ENCODE results near the gene PPP2R2B. TPM values are rescaled to one million over a fixed set of nuclear protein-coding genes. Genes with fewer than 3 reads are reported as not detected.

The PPP2R2B gene
- total and polyA plus RNA-seq, 2 of the 4 experiments (the other 2 are of a cell fraction), result not detected

- Histone ChIP-seq H3K27ac (ENCODE audit: insufficient read depth, low read length) (no peak overlapping the region), H4K8ac (ENCODE audit: low read depth in 2 of 2, low read length in 2 of 2) (no peak overlapping the region), H3K4ac (ENCODE audit: low read depth, low read length) (no peak overlapping the region), H2BK5ac (ENCODE audit: low read depth, low read length, poor library complexity, severe bottlenecking) (no peak overlapping the region), H3K14ac (replicated peaks; ENCODE audit: low read depth, low read length) (no peak overlapping the region), H2AFZ (replicated peaks; ENCODE audit: low read length, poor library complexity) (no peak overlapping the region), H3K9ac (ENCODE audit: low read depth, low read length) (no peak overlapping the region), H3K4me2 (ENCODE audit: low read depth, low read length) (no peak overlapping the region), H2BK15ac (ENCODE audit: low read depth, low read length) (no peak overlapping the region), H2BK20ac (ENCODE audit: low read depth, low read length) (no peak overlapping the region), H3K18ac (ENCODE audit: low read depth, low read length) (no peak overlapping the region), H3K79me1 (ENCODE audit: low read depth in 1 of 2, low read length in 2 of 2) (no peaks in the 10 kb centered on the region), H3K4me1 (ENCODE audit: control insufficient read depth, insufficient read depth, low read length) (no peaks in the 10 kb centered on the region), H2AK9ac (replicated peaks; ENCODE audit: low read depth, low read length, poor library complexity) (no peak overlapping the region), H3K23ac (ENCODE audit: low read depth, low read length) (no peak overlapping the region), H3K9me1 (ENCODE audit: insufficient read depth, low read length) (no peaks in the 10 kb centered on the region; the same call in 1 of the 2 replicates), H2BK120ac (ENCODE audit: low read depth, low read length) (no peak overlapping the region), H3K4me3 (ENCODE audit: insufficient read depth, low read depth, low read length) (no peak overlapping the region), H3K27me3 (ENCODE audit: control insufficient read depth, insufficient read depth, low read length) (peaks cover 7% of the 10 kb centered on the region), H4K20me1 (ENCODE audit: insufficient read depth, low read length) (no peaks in the 10 kb centered on the region), H3K56ac (ENCODE audit: extremely low read depth, insufficient read depth, low read length) (no peak overlapping the region), H4K91ac (ENCODE audit: insufficient read depth, low read depth, low read length) (no peak overlapping the region), H2AK5ac (ENCODE audit: low read depth, low read length) (no peak overlapping the region), H3K9me3 (ENCODE audit: control insufficient read depth, insufficient read depth, low read length) (no peaks in the 10 kb centered on the region), H3K36me3 (ENCODE audit: control insufficient read depth, insufficient read depth, low read length) (no peaks in the 10 kb centered on the region), H4K5ac (ENCODE audit: low read depth, low read length) (no peak overlapping the region)
- ATAC-seq (ENCODE audit: low read depth) (no peak), DNase-seq (peak; percentile 13)
- WGBS, 2 experiments (ENCODE audit: extremely low coverage in 2 of 2, insufficient read length in 1 of 2), result no CpG with 5 or more reads among the region's 2 CpGs
- dilution Hi-C loops (cut with HindIII; ENCODE audit: low sequenced_read_pairs, unreplicated experiment) (loop anchor here (25.0 kb wide), 1 partner anchor 422 kb away; no protein-coding TSS in a partner anchor), intact Hi-C loops (cut with micrococcal nuclease) (loop anchor here (10.0 kb wide), 1 partner anchor 1034 kb away; no protein-coding TSS in a partner anchor), in situ Hi-C loops (cut with MboI; ENCODE audit: low sequenced_read_pairs) (loop anchor here (5.0 to 25.0 kb wide), 4 partner anchors 427 to 1047 kb away; no protein-coding TSS in a partner anchor)
- ChIA-PET CTCF (interaction anchor here (0.6 to 3.7 kb wide), 3 partner anchors 119 to 426 kb away, joined by 3 to 17 read pairs (median 4); no protein-coding TSS in a partner anchor), POLR2A (ENCODE audit: unreplicated experiment) (no interaction called here)
- no TSS peak for BruUV-seq (replicated peaks)
- TF ChIP-seq RAD21 (IDR thresholded peaks at IDR 0.05; ENCODE audit: low read length) (no peak), USF2 (IDR thresholded peaks at IDR 0.05; ENCODE audit: low read depth, low read length) (no peak), BHLHE40 (IDR thresholded peaks at IDR 0.05; ENCODE audit: low read depth, low read length) (no peak), CEBPB (IDR thresholded peaks at IDR 0.05; ENCODE audit: low read depth, low read length) (no peak), ELK1 (IDR thresholded peaks at IDR 0.05; ENCODE audit: borderline replicate concordance, low read depth, low read length) (no peak), SMC3 (IDR thresholded peaks at IDR 0.05; ENCODE audit: low read depth, low read length) (no peak), FOS (IDR thresholded peaks at IDR 0.05; ENCODE audit: low read depth, low read length) (no peak), RFX5 (IDR thresholded peaks at IDR 0.05; ENCODE audit: low read depth, low read length) (no peak), MXI1 (IDR thresholded peaks at IDR 0.05; ENCODE audit: borderline replicate concordance, low read depth, low read length) (no peak), CTCF (conservative IDR thresholded peaks at IDR 0.05; ENCODE audit: low read depth, low read length) (no peak), CHD1 (IDR thresholded peaks at IDR 0.05; ENCODE audit: low read depth, low read length) (no peak), MAZ (IDR thresholded peaks at IDR 0.05; ENCODE audit: borderline replicate concordance, low read depth, low read length) (no peak), NFE2L2 (IDR thresholded peaks at IDR 0.05; ENCODE audit: low read depth, low read length) (no peak), RCOR1 (IDR thresholded peaks at IDR 0.05; ENCODE audit: insufficient replicate concordance, low read length) (no peak), MAFK (IDR thresholded peaks at IDR 0.05; ENCODE audit: low read depth, low read length) (no peak)
Observed at GRCh38 chr5:146540414-146540813, 338.1 kb downstream of the PPP2R2B start.
